GM21619 (cell line): ENCODE results near the gene EPHB6.

Experiments used
- ATAC-seq: cut with Tn5 transposase; IDR thresholded peaks from one replicate; pipeline ENCODE4 v1.9.1; 2021; ENCODE audit not compliant: unreplicated experiment

Gene EPHB6

GRCh38 chr7:142832417-142832816 lies 22.5 kb upstream of the EPHB6 start:
- ATAC-seq, result no peak

- peak; percentile 83 for ATAC-seq
Observed at GRCh38 chr7:142833174-142834048, 21.5 kb upstream of the EPHB6 start.

GRCh38 chr7:142835487-142835886 lies 19.4 kb upstream of the EPHB6 start:
- no peak for ATAC-seq

GRCh38 chr7:142836426-142836825 lies 18.4 kb upstream of the EPHB6 start:
- no peak for ATAC-seq

GRCh38 chr7:142838461-142839213 lies 16.2 kb upstream of the EPHB6 start:
- ATAC-seq, result no peak

- ATAC-seq, result no peak
Observed at GRCh38 chr7:142842251-142842766, 12.6 kb upstream of the EPHB6 start.

- no peak for ATAC-seq
Observed at GRCh38 chr7:142847353-142847752, 7.5 kb upstream of the EPHB6 start.

- no peak for ATAC-seq
Observed at GRCh38 chr7:142851269-142851668, 3.6 kb upstream of the EPHB6 start.

GRCh38 chr7:142851919-142852318 lies 3.0 kb upstream of the EPHB6 start:
- no peak for ATAC-seq

- peak; percentile 79 for ATAC-seq
Observed at GRCh38 chr7:142853739-142854371, 1.0 kb upstream of the EPHB6 start.

- no peak for ATAC-seq
Observed at GRCh38 chr7:142855114-142855743, 353 bp downstream of the EPHB6 start.

- no peak for ATAC-seq
Observed at GRCh38 chr7:142855756-142856564, 1.1 kb downstream of the EPHB6 start.

- ATAC-seq, result no peak
Observed at GRCh38 chr7:142856565-142857245, 1.8 kb downstream of the EPHB6 start.

- ATAC-seq, result no peak
Observed at GRCh38 chr7:142857625-142858024, 2.7 kb downstream of the EPHB6 start.

GRCh38 chr7:142859411-142859810 lies 4.5 kb downstream of the EPHB6 start:
- ATAC-seq, result no peak

- no peak for ATAC-seq
Observed at GRCh38 chr7:142859829-142860228, 5.0 kb downstream of the EPHB6 start.

GRCh38 chr7:142860968-142861367 lies 6.1 kb downstream of the EPHB6 start:
- no peak for ATAC-seq

- no peak for ATAC-seq
Observed at GRCh38 chr7:142862351-142862750, 7.5 kb downstream of the EPHB6 start.

GRCh38 chr7:142862786-142863400 lies 8.0 kb downstream of the EPHB6 start:
- ATAC-seq, result no peak
